Osteocyte (in vitro differentiated cells): Measurements from ENCODE around the gene OSBPL5. TPM values are rescaled to one million over a fixed set of nuclear protein-coding genes. Genes with fewer than 3 reads are reported as not detected.

Experiments
- DNase-seq: peaks from one replicate; pipeline ENCODE4 v3.0.0; 2021; ENCODE audit warnings: mixed read lengths; ENCODE audit not compliant: unreplicated experiment; ENCODE audit errors: extremely low spot score
- H3K27ac Mint-ChIP-seq: one replicate; pipeline ENCODE4 v1.8.0; 2021; ENCODE audit warnings: mild to moderate bottlenecking, mixed read lengths; ENCODE audit not compliant: unreplicated experiment
- H3K27me3 Mint-ChIP-seq: one replicate; pipeline ENCODE4 v1.8.0; 2021; ENCODE audit warnings: mixed read lengths; ENCODE audit not compliant: unreplicated experiment
- H3K36me3 Mint-ChIP-seq: one replicate; pipeline ENCODE4 v1.8.0; 2021; ENCODE audit warnings: mixed read lengths; ENCODE audit not compliant: unreplicated experiment
- H3K4me1 Mint-ChIP-seq: one replicate; pipeline ENCODE4 v1.8.0; 2021; ENCODE audit warnings: mixed read lengths; ENCODE audit not compliant: unreplicated experiment
- H3K4me3 Mint-ChIP-seq: one replicate; pipeline ENCODE4 v1.8.0; 2021; ENCODE audit warnings: mild to moderate bottlenecking, moderate library complexity, mixed read lengths; ENCODE audit not compliant: unreplicated experiment
- H3K9me3 Mint-ChIP-seq: one replicate; pipeline ENCODE4 v1.8.0; 2021; ENCODE audit warnings: mixed read lengths; ENCODE audit not compliant: unreplicated experiment
- CTCF ChIP-seq: fragments of 200-600 bp; sonication (generic); IDR thresholded peaks from 2 replicates; pipeline ENCODE4 v1.5.0; 2021; ENCODE audit warnings: antibody characterized with exemption, mild to moderate bottlenecking, moderate library complexity
- long read RNA-seq: library from polyadenylated mRNA; unstranded; transcript quantifications from one replicate; pipeline ENCODE4 v2.0.0, GENCODE V29; 2021
- total RNA-seq: library from RNA; stranded (reverse); gene quantifications from 2 replicates; pipeline ENCODE4 v1.2.1, GENCODE V29; 2021

The OSBPL5 gene
- 47.7 and 47.9 TPM in 2 replicates for total RNA-seq
- long read RNA-seq, partial matches to known transcripts: 1 of 5 reads
- long read RNA-seq, other reads (novel, unspliced or antisense): 2 of 5 reads

- Mint-ChIP-seq H3K4me1 (peaks cover 58% of the 10 kb centered on the region), H3K36me3 (no peaks in the 10 kb centered on the region), H3K27me3 (no peaks in the 10 kb centered on the region), H3K4me3 (peak within 1 kb of the TSS; percentile 80), H3K27ac (peak within 1 kb of the TSS; percentile 58), H3K9me3 (no peaks in the 10 kb centered on the region)
- DNase-seq: no peak
- no peak for TF ChIP-seq CTCF
Measured at GRCh38 chr11:3165152-3165705, at the start of gene OSBPL5. OSBPL5 (minus strand) TSS chr11:3165310; CDS start chr11:3129148, 36,162 bp downstream.

GRCh38 chr11:3214420-3214699 lies 49.2 kb upstream of the OSBPL5 start:
- TF ChIP-seq CTCF: no peak
- Mint-ChIP-seq H3K4me3 (no peak overlapping the region), H3K27ac (no peak overlapping the region), H3K4me1 (peaks cover 6% of the 10 kb centered on the region), H3K27me3 (peaks cover 47% of the 10 kb centered on the region), H3K9me3 (peaks cover 13% of the 10 kb centered on the region), H3K36me3 (no peaks in the 10 kb centered on the region)
- no peak for DNase-seq

GRCh38 chr11:3213659-3214419 lies 48.7 kb upstream of the OSBPL5 start:
- no peaks in the 10 kb centered on the region for H3K36me3 Mint-ChIP-seq
- H3K4me1 Mint-ChIP-seq: peaks cover 6% of the 10 kb centered on the region
- H3K27me3 Mint-ChIP-seq: peaks cover 49% of the 10 kb centered on the region
- H3K9me3 Mint-ChIP-seq: peaks cover 13% of the 10 kb centered on the region
- no peak overlapping the region for H3K27ac Mint-ChIP-seq
- no peak for DNase-seq
- no peak for TF ChIP-seq CTCF
- H3K4me3 Mint-ChIP-seq: no peak overlapping the region

GRCh38 chr11:3208272-3208671 lies 43.2 kb upstream of the OSBPL5 start:
- no peak for TF ChIP-seq CTCF
- H3K9me3 Mint-ChIP-seq: peaks cover 13% of the 10 kb centered on the region
- no peaks in the 10 kb centered on the region for H3K36me3 Mint-ChIP-seq
- no peak for DNase-seq
- peaks cover 39% of the 10 kb centered on the region for H3K27me3 Mint-ChIP-seq
- H3K27ac Mint-ChIP-seq: no peak overlapping the region
- no peak overlapping the region for H3K4me3 Mint-ChIP-seq
- no peaks in the 10 kb centered on the region for H3K4me1 Mint-ChIP-seq

GRCh38 chr11:3207526-3208189 lies 42.5 kb upstream of the OSBPL5 start:
- DNase-seq: no peak
- no peak for TF ChIP-seq CTCF

More at GRCh38 chr11:3207526-3208189, 42.5 kb upstream of the OSBPL5 start:
- Mint-ChIP-seq H3K9me3 (peaks cover 13% of the 10 kb centered on the region), H3K4me3 (no peak overlapping the region), H3K27ac (no peak overlapping the region), H3K27me3 (peaks cover 37% of the 10 kb centered on the region), H3K4me1 (no peaks in the 10 kb centered on the region), H3K36me3 (no peaks in the 10 kb centered on the region)
